Measurements from ENCODE around the gene GPR78. TPM values are rescaled to one million over a fixed set of nuclear protein-coding genes. Genes with fewer than 3 reads are reported as not detected.

Gene GPR78
- total RNA-seq, 1 experiment from 2014 or later = 5.7 TPM

DNA sequence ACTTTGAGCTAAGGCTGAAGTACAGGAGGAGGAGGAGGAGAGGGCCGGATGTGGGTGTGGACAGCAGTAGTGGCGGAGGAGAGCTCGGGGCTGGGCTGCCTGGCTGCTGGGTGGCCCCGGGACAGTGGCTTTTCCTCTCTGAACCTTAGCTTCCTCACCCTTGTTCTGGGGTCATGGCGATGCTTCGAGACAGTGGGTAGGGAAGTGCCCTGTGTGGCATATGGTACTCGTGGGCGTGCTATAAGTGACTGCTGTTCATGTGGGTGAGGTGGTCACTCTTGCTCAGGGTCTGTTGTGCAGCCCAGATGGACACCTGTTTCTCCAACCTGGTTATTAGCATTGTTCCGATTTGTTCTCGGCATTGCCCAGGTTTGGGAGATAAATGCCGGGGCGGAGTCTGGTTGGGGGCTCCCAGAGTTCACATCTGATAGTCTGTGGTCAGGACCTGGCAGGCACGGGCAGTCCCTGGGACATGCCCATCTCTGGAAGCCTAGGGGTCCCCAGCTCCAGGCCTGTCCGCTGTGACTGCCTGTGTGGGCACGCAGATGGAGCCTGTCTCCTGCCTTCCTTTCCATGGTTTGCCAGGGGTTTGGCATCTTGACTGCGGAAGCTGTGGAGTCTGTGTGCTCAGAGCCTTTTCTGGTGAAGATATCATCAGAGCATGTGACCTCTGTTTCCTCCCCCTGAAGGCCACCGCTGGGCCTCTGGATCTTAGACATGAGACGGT lies 7.4 kb downstream of the GPR78 start:
- ATAC-seq (no peak), DNase-seq (ENCODE audit: low spot score) (peak; percentile 5)
- POLR2A ChIA-PET = no interaction called here
- peaks cover 30% of the 10 kb centered on the region for H3K4me1 Mint-ChIP-seq
- H3K4me3 Mint-ChIP-seq = no peak overlapping the region
- H3K27me3 Mint-ChIP-seq (ENCODE audit: low read depth) = peaks cover 14% of the 10 kb centered on the region
- H3K36me3 Mint-ChIP-seq = no peaks in the 10 kb centered on the region
- no peak overlapping the region for H3K27ac Mint-ChIP-seq
- no peaks in the 10 kb centered on the region for H3K9me3 Mint-ChIP-seq
- TF ChIP-seq ATF1 (CRISPR knock-in tag; IDR thresholded peaks at IDR 0.05) = no peak
- TF ChIP-seq CREB1 (CRISPR knock-in tag; IDR thresholded peaks at IDR 0.05) = no peak
- no peak for TF ChIP-seq OVOL2 (CRISPR knock-in tag; IDR thresholded peaks at IDR 0.05; ENCODE audit: borderline replicate concordance)
- TF ChIP-seq E2F1 (CRISPR knock-in tag; IDR thresholded peaks at IDR 0.05) = no peak
- no peak for TF ChIP-seq CTCF (IDR thresholded peaks at IDR 0.05)
- no peak for TF ChIP-seq ZNF425 (CRISPR knock-in tag; conservative IDR thresholded peaks at IDR 0.05)
- no peak for TF ChIP-seq MYBL2 (CRISPR knock-in tag; IDR thresholded peaks at IDR 0.05)
- no peak for TF ChIP-seq FOXP4 (CRISPR knock-in tag; IDR thresholded peaks at IDR 0.05)
- no peak for TF ChIP-seq ELF4 (CRISPR knock-in tag; IDR thresholded peaks at IDR 0.05; ENCODE audit: low read depth)
- no peak for TF ChIP-seq ATF6 (CRISPR knock-in tag; IDR thresholded peaks at IDR 0.05)
- no peak for TF ChIP-seq NR3C1 (CRISPR knock-in tag; conservative IDR thresholded peaks at IDR 0.05; ENCODE audit: low read depth)
- no peak for TF ChIP-seq ZNF138 (CRISPR knock-in tag; conservative IDR thresholded peaks at IDR 0.05)
- no peak for TF ChIP-seq CBFB (CRISPR knock-in tag; IDR thresholded peaks at IDR 0.05; ENCODE audit: low read depth)
- no peak for TF ChIP-seq NFYB (CRISPR knock-in tag; conservative IDR thresholded peaks at IDR 0.05; ENCODE audit: low read depth)
- no peak for TF ChIP-seq SOX15 (CRISPR knock-in tag; IDR thresholded peaks at IDR 0.05)
- TF ChIP-seq CDX4 (CRISPR knock-in tag; IDR thresholded peaks at IDR 0.05; ENCODE audit: borderline replicate concordance) = no peak
- TF ChIP-seq ZNF671 (CRISPR knock-in tag; IDR thresholded peaks at IDR 0.05) = no peak
- CTCF ChIA-PET = interaction anchor here (0.6 to 1.8 kb wide), 3 partner anchors 20 to 119 kb away, joined by 3 to 10 read pairs (median 9); no protein-coding TSS in a partner anchor
